Measurements from ENCODE around the gene ALB. TPM values are rescaled to one million over a fixed set of nuclear protein-coding genes. Genes with fewer than 3 reads are reported as not detected.

Gene ALB
- total and polyA plus RNA-seq, 11 donors = 0.21 to 3.3 (median 0.76) TPM; not detected in 6

- DNase-seq (no peak), ATAC-seq (no peak)
- Histone ChIP-seq H3K4me1 (no peaks in the 10 kb centered on the region), H3K4me3 (no peak overlapping the region), H3K9me3 (no peaks in the 10 kb centered on the region), H3K27ac (no peak overlapping the region), H3K27me3 (no peaks in the 10 kb centered on the region), H3K36me3 (no peaks in the 10 kb centered on the region)
- intact Hi-C loops (cut with DNase I) = no loop called here
- no peak for TF ChIP-seq POLR2A (IDR thresholded peaks at IDR 0.05)
- TF ChIP-seq CTCF (IDR thresholded peaks at IDR 0.05) = no peak
- WGBS, 4 donors = 81 to 87% (median 87%) methylated on average over 4 to 5 of the region's 5 CpGs
These were observed 52.3 kb downstream of the ALB start for GRCh38 chr4:73456177-73457022.

GRCh38 chr4:73458184-73459047 is 54.3 kb downstream of the ALB start:
- Histone ChIP-seq H3K27me3 (no peaks in the 10 kb centered on the region), H3K36me3 (no peaks in the 10 kb centered on the region), H3K27ac (no peak overlapping the region), H3K4me3 (no peak overlapping the region), H3K9me3 (no peaks in the 10 kb centered on the region), H3K4me1 (no peaks in the 10 kb centered on the region)
- TF ChIP-seq POLR2A (IDR thresholded peaks at IDR 0.05) (no peak), CTCF (IDR thresholded peaks at IDR 0.05) (no peak)
- no peak for ATAC-seq
- intact Hi-C loops (cut with DNase I) = no loop called here
- no peak for DNase-seq
- 73 to 85% (median 75%) methylated on average over 4 of the region's 4 CpGs for WGBS, 4 donors

GRCh38 chr4:73459048-73459421 is 54.9 kb downstream of the ALB start:
- TF ChIP-seq CTCF (IDR thresholded peaks at IDR 0.05) (no peak), POLR2A (IDR thresholded peaks at IDR 0.05) (no peak)
- Histone ChIP-seq H3K4me1 (no peaks in the 10 kb centered on the region), H3K36me3 (no peaks in the 10 kb centered on the region), H3K4me3 (no peak overlapping the region), H3K27ac (no peak overlapping the region), H3K27me3 (no peaks in the 10 kb centered on the region), H3K9me3 (no peaks in the 10 kb centered on the region)
- 64 to 74% (median 71%) methylated on average over 3 of the region's 3 CpGs for WGBS, 4 donors
- DNase-seq (no peak), ATAC-seq (no peak)
- intact Hi-C loops (cut with DNase I) = no loop called here

- Histone ChIP-seq H3K4me1 (no peaks in the 10 kb centered on the region), H3K27me3 (no peaks in the 10 kb centered on the region), H3K9me3 (no peaks in the 10 kb centered on the region), H3K4me3 (no peak overlapping the region), H3K27ac (no peak overlapping the region), H3K36me3 (no peaks in the 10 kb centered on the region)
- intact Hi-C loops (cut with DNase I) = no loop called here
- DNase-seq (no peak), ATAC-seq (no peak)
- no peak for TF ChIP-seq POLR2A (IDR thresholded peaks at IDR 0.05)
- TF ChIP-seq CTCF (IDR thresholded peaks at IDR 0.05) = no peak
- WGBS, 4 donors = 72 to 77% (median 76%) methylated on average over 4 of the region's 4 CpGs
These were observed 56.9 kb downstream of the ALB start for GRCh38 chr4:73460913-73461522.
